HPDE6-E6E7 (cell line): ENCODE results near the gene FAM181A.

ENCODE experiments used
- DNase-seq: peaks from one replicate; pipeline ENCODE4 v3.0.0; 2011; ENCODE audit warnings: missing footprints; ENCODE audit errors: extremely low spot score

Gene FAM181A

GRCh38 chr14:93950948-93951634 is 23.9 kb downstream of the FAM181A start:
- DNase-seq, result no peak

- no peak for DNase-seq
Measured at GRCh38 chr14:93951635-93952540, 24.7 kb downstream of the FAM181A start.

- DNase-seq, result no peak
Measured at GRCh38 chr14:93952829-93953228, 25.7 kb downstream of the FAM181A start.

- DNase-seq, result no peak
Measured at GRCh38 chr14:93953263-93953662, 26.1 kb downstream of the FAM181A start.

GRCh38 chr14:93953739-93954515 is 26.8 kb downstream of the FAM181A start:
- DNase-seq, result no peak

- DNase-seq, result no peak
Measured at GRCh38 chr14:93954516-93954830, 27.3 kb downstream of the FAM181A start.

GRCh38 chr14:93954900-93955849 is 28.0 kb downstream of the FAM181A start:
- DNase-seq, result no peak

GRCh38 chr14:93955850-93956481 is 28.8 kb downstream of the FAM181A start:
- DNase-seq, result no peak

- DNase-seq, result no peak
Measured at GRCh38 chr14:93956514-93957332, 29.6 kb downstream of the FAM181A start.

GRCh38 chr14:93957333-93957710 is 30.2 kb downstream of the FAM181A start:
- DNase-seq, result no peak

GRCh38 chr14:93957751-93958566 is 30.8 kb downstream of the FAM181A start:
- DNase-seq, result no peak

- DNase-seq, result no peak
Measured at GRCh38 chr14:93958567-93959238, 31.6 kb downstream of the FAM181A start.

- peak; percentile 98 for DNase-seq
Measured at GRCh38 chr14:93959239-93960107, 32.3 kb downstream of the FAM181A start.

GRCh38 chr14:93960108-93960475 is 32.9 kb downstream of the FAM181A start:
- no peak for DNase-seq

GRCh38 chr14:93960774-93961438 is 33.8 kb downstream of the FAM181A start:
- DNase-seq, result no peak

GRCh38 chr14:93961620-93962019 is 34.5 kb downstream of the FAM181A start:
- DNase-seq, result no peak
